HG03565 (cell line): Measurements from ENCODE around the gene AKAP14.
A peak's percentile ranks its signal among the peaks of the same experiment; 100 is the strongest.
"Not testable (repeated sequence)": the region's sequence is repeated elsewhere in the genome, so short reads cannot be mapped to it uniquely, and the experiment has no call there.

Experiments used
- ATAC-seq: cut with Tn5 transposase; IDR thresholded peaks from one replicate; pipeline ENCODE4 v1.9.1; 2021; ENCODE audit warnings: mild to moderate bottlenecking, moderate library complexity; ENCODE audit not compliant: unreplicated experiment

The AKAP14 gene

GRCh38 chrX:119895843-119896326 lies at the start of gene AKAP14:
Gene AKAP14, plus strand, starts transcription at chrX:119895893. Its CDS starts 7,331 bp downstream, at chrX:119903224.
- ATAC-seq, result no peak

GRCh38 chrX:119852382-119853353 lies 43.0 kb upstream of the AKAP14 start, which contains the start of gene UPF3B:
Gene UPF3B, minus strand, starts transcription at chrX:119852963. Its CDS starts 35 bp downstream, at chrX:119852928.
- ATAC-seq, result peak; percentile 94

- no peak for ATAC-seq
Measured at GRCh38 chrX:119853444-119853843, 42.2 kb upstream of the AKAP14 start.

GRCh38 chrX:119870626-119871131 lies 25.0 kb upstream of the AKAP14 start:
- ATAC-seq, result no peak

GRCh38 chrX:119871245-119871598 lies 24.5 kb upstream of the AKAP14 start:
- ATAC-seq, result peak; percentile 20

GRCh38 chrX:119871599-119872395 lies 23.9 kb upstream of the AKAP14 start, which contains the start of the genes NDUFA1 and RNF113A:
Gene NDUFA1, plus strand, starts transcription at chrX:119871832. Its CDS starts 80 bp downstream, at chrX:119871912.
Gene RNF113A, minus strand, starts transcription at chrX:119871733. Its CDS starts 120 bp downstream, at chrX:119871613.
- ATAC-seq, result peak; percentile 89

GRCh38 chrX:119878740-119879139 lies 17.0 kb upstream of the AKAP14 start:
- ATAC-seq, result no peak

- ATAC-seq, result no peak
Measured at GRCh38 chrX:119880076-119880475, 15.6 kb upstream of the AKAP14 start.

GRCh38 chrX:119880552-119881437 lies 14.9 kb upstream of the AKAP14 start:
- no peak for ATAC-seq

- no peak for ATAC-seq
Measured at GRCh38 chrX:119885554-119886428, 9.9 kb upstream of the AKAP14 start.

- ATAC-seq, result peak; percentile 60
Measured at GRCh38 chrX:119887721-119888425, 7.8 kb upstream of the AKAP14 start.

- ATAC-seq, result not testable (repeated sequence)
Measured at GRCh38 chrX:119890626-119891025, 5.1 kb upstream of the AKAP14 start.

- not testable (repeated sequence) for ATAC-seq
Measured at GRCh38 chrX:119891961-119892692, 3.6 kb upstream of the AKAP14 start.

GRCh38 chrX:119899125-119899524 lies 3.4 kb downstream of the AKAP14 start:
- no peak for ATAC-seq

- ATAC-seq, result no peak
Measured at GRCh38 chrX:119900976-119901375, 5.3 kb downstream of the AKAP14 start.

GRCh38 chrX:119916310-119916709 lies 20.6 kb downstream of the AKAP14 start:
- ATAC-seq, result no peak

GRCh38 chrX:119917877-119918276 lies 22.2 kb downstream of the AKAP14 start:
- ATAC-seq, result no peak
